ENCODE results near the gene EXOC2. TPM values are rescaled to one million over a fixed set of nuclear protein-coding genes. Genes with fewer than 3 reads are reported as not detected.

EXOC2 gene
- 18.6 TPM for total RNA-seq

- DNase-seq (ENCODE audit: low read depth in 2 of 3, low spot score in 2 of 3), result peak; percentile 60 to 81 (median 78)
Observed at GRCh38 chr6:692858-693722, at the start of gene EXOC2. Gene EXOC2, minus strand, starts transcription at chr6:693139. Its CDS starts 55,321 bp downstream, at chr6:637818.

GRCh38 chr6:741410-742339, 48.7 kb upstream of the EXOC2 start:
- no peak for DNase-seq (ENCODE audit: low read depth in 2 of 3, low spot score in 2 of 3)

- no peak for DNase-seq (ENCODE audit: low read depth in 2 of 3, low spot score in 2 of 3)
Observed at GRCh38 chr6:736657-737446, 43.9 kb upstream of the EXOC2 start.

- no peak for DNase-seq (ENCODE audit: low read depth in 2 of 3, low spot score in 2 of 3)
Observed at GRCh38 chr6:733431-734219, 40.7 kb upstream of the EXOC2 start.

GRCh38 chr6:731924-732323, 39.0 kb upstream of the EXOC2 start:
- no peak for DNase-seq (ENCODE audit: low read depth in 2 of 3, low spot score in 2 of 3)

GRCh38 chr6:729606-730320, 36.8 kb upstream of the EXOC2 start:
- no peak for DNase-seq (ENCODE audit: low read depth in 2 of 3, low spot score in 2 of 3)

GRCh38 chr6:727856-728255, 34.9 kb upstream of the EXOC2 start:
- DNase-seq (ENCODE audit: low read depth in 2 of 3, low spot score in 2 of 3), result no peak

GRCh38 chr6:723540-723939, 30.6 kb upstream of the EXOC2 start:
- no peak for DNase-seq (ENCODE audit: low read depth in 2 of 3, low spot score in 2 of 3)

GRCh38 chr6:722608-723007, 29.7 kb upstream of the EXOC2 start:
- DNase-seq (ENCODE audit: low read depth in 2 of 3, low spot score in 2 of 3), result no peak

- peak; percentile 35 to 76 (median 67) for DNase-seq (ENCODE audit: low read depth in 2 of 3, low spot score in 2 of 3)
Observed at GRCh38 chr6:722077-722524, 29.2 kb upstream of the EXOC2 start.

- no peak for DNase-seq (ENCODE audit: low read depth in 2 of 3, low spot score in 2 of 3)
Observed at GRCh38 chr6:718345-718744, 25.4 kb upstream of the EXOC2 start.

- DNase-seq (ENCODE audit: low read depth in 2 of 3, low spot score in 2 of 3), result no peak
Observed at GRCh38 chr6:717135-717534, 24.2 kb upstream of the EXOC2 start.

GRCh38 chr6:715709-716491, 23.0 kb upstream of the EXOC2 start:
- no peak for DNase-seq (ENCODE audit: low read depth in 2 of 3, low spot score in 2 of 3)

- no peak for DNase-seq (ENCODE audit: low read depth in 2 of 3, low spot score in 2 of 3)
Observed at GRCh38 chr6:714100-714499, 21.2 kb upstream of the EXOC2 start.

GRCh38 chr6:713351-713750, 20.4 kb upstream of the EXOC2 start:
- no peak for DNase-seq (ENCODE audit: low read depth in 2 of 3, low spot score in 2 of 3)

- no peak for DNase-seq (ENCODE audit: low read depth in 2 of 3, low spot score in 2 of 3)
Observed at GRCh38 chr6:712805-713204, 19.9 kb upstream of the EXOC2 start.

GRCh38 chr6:711925-712324, 19.0 kb upstream of the EXOC2 start:
- no peak for DNase-seq (ENCODE audit: low read depth in 2 of 3, low spot score in 2 of 3)
